Measurements from ENCODE around the gene NFS1. TPM values are rescaled to one million over a fixed set of nuclear protein-coding genes. Genes with fewer than 3 reads are reported as not detected.

NFS1 gene
- 11.4 and 16.5 TPM in 2 replicates for total RNA-seq (2012; rRNA removed)
- 31.4 and 35.6 TPM in 2 replicates for polyA plus RNA-seq (2012; rRNA removed)
- polyA plus RNA-seq (2012; cell fraction: cytosol; rRNA removed) = 29.4 and 47.8 TPM in 2 replicates
- 35.0 and 47.5 TPM in 2 replicates for polyA plus RNA-seq (2012; cell fraction: nucleus; rRNA removed; ENCODE audit: low replicate concordance)
- percentile 68 among the genes with signal in this experiment for Bru-seq, nascent RNA
- BruChase-seq, experiment 1, labeled RNA remaining after a 6-hour chase = percentile 90 among the genes with signal in this experiment
- percentile 80 among the genes with signal in this experiment for BruChase-seq, experiment 2, labeled RNA remaining after a 2-hour chase
- long read RNA-seq, transcript NFS1-203 (13 exons, 3,012 nt) = major isoform, 23 of 63 reads
- long read RNA-seq, partial matches to known transcripts = 27 of 63 reads
- long read RNA-seq, other reads (novel, unspliced or antisense) = 9 of 63 reads

DNA sequence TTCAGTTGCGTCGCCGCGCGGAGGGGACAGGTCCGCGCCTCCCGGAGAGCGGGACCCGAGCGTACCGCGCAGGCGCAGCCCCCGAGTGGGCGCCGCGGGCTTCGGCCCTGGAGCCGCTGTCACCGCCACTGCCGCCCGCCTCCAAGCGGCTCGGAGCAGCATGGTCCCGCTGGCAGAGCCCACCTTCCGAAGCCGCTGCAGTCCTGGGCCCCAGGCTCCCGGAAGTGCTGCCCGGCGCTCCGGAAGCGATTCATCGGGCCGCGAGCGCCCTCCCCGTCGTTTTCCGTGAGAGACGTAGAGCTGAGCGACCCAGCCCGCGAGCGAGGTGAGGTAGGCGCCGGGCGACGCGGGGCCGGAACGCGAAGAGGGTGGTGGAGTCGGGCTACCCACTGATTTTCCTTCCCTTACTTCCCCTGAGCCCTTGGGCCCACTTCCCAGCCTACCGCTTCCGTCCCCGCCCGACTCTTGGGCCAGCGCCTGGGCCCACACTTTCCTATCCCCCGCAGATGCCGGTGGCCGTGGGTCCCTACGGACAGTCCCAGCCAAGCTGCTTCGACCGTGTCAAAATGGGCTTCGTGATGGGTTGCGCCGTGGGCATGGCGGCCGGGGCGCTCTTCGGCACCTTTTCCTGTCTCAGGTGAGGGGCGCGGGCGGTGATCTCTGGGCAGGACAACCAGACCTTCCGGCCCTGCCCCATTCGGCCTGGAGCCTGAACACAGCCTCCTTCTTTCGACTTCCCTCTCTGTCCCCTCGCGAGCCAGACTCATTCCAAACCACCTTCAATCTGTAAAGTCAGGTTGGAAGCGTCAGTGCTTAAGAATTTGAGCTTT is at the start of gene NFS1, which contains the start of gene ROMO1:
Gene NFS1 (minus strand): TSS at position 226 of the 830 bp plus-strand sequence. CDS start 64 bp downstream, at position 162.
Gene ROMO1 (plus strand): TSS at position 279 of the 830 bp plus-strand sequence. CDS start 228 bp downstream, at position 507.
- Histone ChIP-seq H4K5ac (ENCODE audit: low read depth, low read length) (peak within 1 kb of the TSS; percentile 73), H3K4me2 (ENCODE audit: low read depth, low read length) (peak within 1 kb of the TSS; percentile 98), H4K91ac (ENCODE audit: insufficient read depth, low read depth, low read length) (peak within 1 kb of the TSS; percentile 74), H2AFZ (replicated peaks; ENCODE audit: low read length, poor library complexity) (peak within 1 kb of the TSS; percentile 94), H3K9ac (ENCODE audit: low read depth, low read length) (peak within 1 kb of the TSS; percentile 78), H3K4me1 (ENCODE audit: control insufficient read depth, insufficient read depth, low read length) (peaks cover 5% of the 10 kb centered on the region), H2AK9ac (replicated peaks; ENCODE audit: low read depth, low read length, poor library complexity) (peak within 1 kb of the TSS; percentile 97), H3K79me1 (ENCODE audit: low read depth in 1 of 2, low read length in 2 of 2) (peaks cover 26 to 66% of the 10 kb centered on the region in 2 experiments), H2BK5ac (ENCODE audit: low read depth, low read length, poor library complexity, severe bottlenecking) (peak within 1 kb of the TSS; percentile 65), H4K20me1 (ENCODE audit: insufficient read depth, low read length) (peaks cover 17% of the 10 kb centered on the region), H3K23ac (ENCODE audit: low read depth, low read length) (peak within 1 kb of the TSS; percentile 95), H3K27me3 (ENCODE audit: control insufficient read depth, insufficient read depth, low read length) (no peaks in the 10 kb centered on the region), H2BK15ac (ENCODE audit: low read depth, low read length) (no peak within 1 kb of the TSS; the same call in 2 of the 3 replicates), H3K9me1 (ENCODE audit: insufficient read depth, low read length) (peaks cover 11% of the 10 kb centered on the region), H2BK120ac (ENCODE audit: low read depth, low read length) (peak within 1 kb of the TSS; percentile 53), H2AK5ac (ENCODE audit: low read depth, low read length) (peak within 1 kb of the TSS; percentile 92), H3K9me3 (ENCODE audit: control insufficient read depth, insufficient read depth, low read length) (no peaks in the 10 kb centered on the region), H3K4ac (ENCODE audit: low read depth, low read length) (peak within 1 kb of the TSS; percentile 95), H3K4me3 (ENCODE audit: insufficient read depth, low read depth, low read length) (peak within 1 kb of the TSS; percentile 73), H3K27ac (ENCODE audit: insufficient read depth, low read length) (peak within 1 kb of the TSS; percentile 77), H3K36me3 (ENCODE audit: control insufficient read depth, insufficient read depth, low read length) (peaks cover 26% of the 10 kb centered on the region), H3K14ac (replicated peaks; ENCODE audit: low read depth, low read length) (peak within 1 kb of the TSS; percentile 87), H3K18ac (ENCODE audit: low read depth, low read length) (no peak within 1 kb of the TSS; the same call in 1 of the 2 replicates), H3K56ac (ENCODE audit: extremely low read depth, insufficient read depth, low read length) (peak within 1 kb of the TSS; percentile 81), H4K8ac (ENCODE audit: low read depth in 2 of 2, low read length in 2 of 2) (peak within 1 kb of the TSS; percentile 90 to 95), H2BK20ac (ENCODE audit: low read depth, low read length) (no peak within 1 kb of the TSS)
- TSS peak; percentile 83 for BruUV-seq (replicated peaks)
- DNase-seq (peak; percentile 76), ATAC-seq (ENCODE audit: low read depth) (peak; percentile 84)
- WGBS, 2 experiments (ENCODE audit: extremely low coverage in 2 of 2, insufficient read length in 1 of 2) = 0% methylated on average over 54 of the region's 81 CpGs; no CpG with 5 or more reads in 1 of the 2 experiments
- ChIA-PET CTCF (no interaction called here), POLR2A (ENCODE audit: unreplicated experiment) (interaction anchor here (0.6 to 1.5 kb wide), 5 partner anchors 19 to 123 kb away, joined by 3 to 4 read pairs (median 3); partner anchors contain the start of gene RBM39)
- peak; percentile 75; the same call in 1 of the 2 replicates for TF ChIP-seq MAZ (IDR thresholded peaks at IDR 0.05; ENCODE audit: borderline replicate concordance, low read depth, low read length)
- no peak for TF ChIP-seq SMC3 (IDR thresholded peaks at IDR 0.05; ENCODE audit: low read depth, low read length)
- TF ChIP-seq MXI1 (IDR thresholded peaks at IDR 0.05; ENCODE audit: borderline replicate concordance, low read depth, low read length) = peak; percentile 87
- TF ChIP-seq POLR2A (IDR thresholded peaks at IDR 0.05; ENCODE audit: low read depth, low read length) = peak; percentile 78
- no peak for TF ChIP-seq CEBPB (IDR thresholded peaks at IDR 0.05; ENCODE audit: low read depth, low read length)
- TF ChIP-seq BHLHE40 (IDR thresholded peaks at IDR 0.05; ENCODE audit: low read depth, low read length) = no peak
- TF ChIP-seq CTCF (conservative IDR thresholded peaks at IDR 0.05; ENCODE audit: low read depth, low read length) = peak; percentile 34; the same call in 1 of the 2 replicates
- 0 out of 2 replicates have a peak, but pooled peaks have one; percentile 20 for TF ChIP-seq RAD21 (IDR thresholded peaks at IDR 0.05; ENCODE audit: low read length)
- no peak for TF ChIP-seq ELK1 (IDR thresholded peaks at IDR 0.05; ENCODE audit: borderline replicate concordance, low read depth, low read length)
- TF ChIP-seq RCOR1 (IDR thresholded peaks at IDR 0.05; ENCODE audit: insufficient replicate concordance, low read length) = no peak
- dilution Hi-C loops (cut with HindIII; ENCODE audit: low sequenced_read_pairs, unreplicated experiment) (no loop called here), intact Hi-C loops (cut with micrococcal nuclease) (loop anchor here (2.0 to 5.0 kb wide), 2 partner anchors 187 to 253 kb away; partner anchors contain the start of gene SCAND1), in situ Hi-C loops (cut with MboI; ENCODE audit: low sequenced_read_pairs) (no loop called here)
